HEK293T (cell line): ENCODE measurements around the gene SEMA3D.

Experiments
- ARNT ChIP-seq: fragments of 450-650 bp; IDR thresholded peaks from 2 replicates; pipeline ENCODE4 v1.6.1; 2017; ENCODE audit warnings: mild to moderate bottlenecking
- BHLHE40 ChIP-seq: fragments of 450-650 bp; IDR thresholded peaks from 2 replicates; pipeline ENCODE4 v1.6.1; 2016; ENCODE audit warnings: mild to moderate bottlenecking, moderate library complexity, borderline replicate concordance
- FOXK2 ChIP-seq: fragments of 450-650 bp; IDR thresholded peaks from 2 replicates; pipeline ENCODE4 v1.6.1; 2016; ENCODE audit warnings: mild to moderate bottlenecking
- FOXM1 ChIP-seq: fragments of 450-650 bp; IDR thresholded peaks from 2 replicates; pipeline ENCODE4 v1.6.1; 2017; ENCODE audit warnings: mild to moderate bottlenecking, borderline replicate concordance
- L3MBTL2 ChIP-seq: fragments of 450-650 bp; conservative IDR thresholded peaks from 2 replicates; pipeline ENCODE4 v1.6.1; 2016; ENCODE audit warnings: mild to moderate bottlenecking
- SP1 ChIP-seq: fragments of 450-650 bp; IDR thresholded peaks from 2 replicates; pipeline ENCODE4 v1.6.1; 2017
- TARDBP ChIP-seq: fragments of 450-650 bp; IDR thresholded peaks from 2 replicates; pipeline ENCODE4 v1.6.1; 2016
- ZNF384 ChIP-seq: fragments of 450-650 bp; IDR thresholded peaks from 2 replicates; pipeline ENCODE4 v1.6.1; 2016

- no peak for TF ChIP-seq FOXK2
- no peak for TF ChIP-seq FOXM1
- no peak for TF ChIP-seq TARDBP
- no peak for TF ChIP-seq BHLHE40
- TF ChIP-seq ARNT, result no peak
- TF ChIP-seq SP1, result no peak
- no peak for TF ChIP-seq ZNF384
- no peak for TF ChIP-seq L3MBTL2
Measured at GRCh38 chr7:85067371-85067770, 119.5 kb downstream of the SEMA3D start.
